ENCODE results near the gene PIK3C3.

GRCh38 chr18:41940506-41941215 lies 14.4 kb upstream of the PIK3C3 start:
- TF ChIP-seq, protein P1, sequence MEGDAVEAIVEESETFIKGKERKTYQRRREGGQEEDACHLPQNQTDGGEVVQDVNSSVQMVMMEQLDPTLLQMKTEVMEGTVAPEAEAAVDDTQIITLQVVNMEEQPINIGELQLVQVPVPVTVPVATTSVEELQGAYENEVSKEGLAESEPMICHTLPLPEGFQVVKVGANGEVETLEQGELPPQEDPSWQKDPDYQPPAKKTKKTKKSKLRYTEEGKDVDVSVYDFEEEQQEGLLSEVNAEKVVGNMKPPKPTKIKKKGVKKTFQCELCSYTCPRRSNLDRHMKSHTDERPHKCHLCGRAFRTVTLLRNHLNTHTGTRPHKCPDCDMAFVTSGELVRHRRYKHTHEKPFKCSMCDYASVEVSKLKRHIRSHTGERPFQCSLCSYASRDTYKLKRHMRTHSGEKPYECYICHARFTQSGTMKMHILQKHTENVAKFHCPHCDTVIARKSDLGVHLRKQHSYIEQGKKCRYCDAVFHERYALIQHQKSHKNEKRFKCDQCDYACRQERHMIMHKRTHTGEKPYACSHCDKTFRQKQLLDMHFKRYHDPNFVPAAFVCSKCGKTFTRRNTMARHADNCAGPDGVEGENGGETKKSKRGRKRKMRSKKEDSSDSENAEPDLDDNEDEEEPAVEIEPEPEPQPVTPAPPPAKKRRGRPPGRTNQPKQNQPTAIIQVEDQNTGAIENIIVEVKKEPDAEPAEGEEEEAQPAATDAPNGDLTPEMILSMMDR (IDR thresholded peaks at IDR 0.05; ENCODE audit: low read depth, low read length, poor library complexity, severe bottlenecking): no peak
- no peak for TF ChIP-seq EZH2phosphoT487 (IDR thresholded peaks at IDR 0.05; ENCODE audit: borderline replicate concordance, low read length)
